Endothelial cell (in vitro differentiated cells): ENCODE results near the gene EDEM2. TPM values are rescaled to one million over a fixed set of nuclear protein-coding genes. Genes with fewer than 3 reads are reported as not detected.
"Not testable (repeated sequence)": the region's sequence is repeated elsewhere in the genome, so short reads cannot be mapped to it uniquely, and the experiment has no call there.

Experiments used
- DNase-seq: peaks from one replicate; pipeline ENCODE4 v3.0.0; 2021; ENCODE audit warnings: low spot score
- H3K27ac Mint-ChIP-seq: one replicate; pipeline ENCODE4 v1.8.0; 2021; ENCODE audit warnings: mixed read lengths, inconsistent platforms; ENCODE audit not compliant: unreplicated experiment
- H3K27me3 Mint-ChIP-seq: one replicate; pipeline ENCODE4 v1.8.0; 2021; ENCODE audit warnings: mild to moderate bottlenecking, moderate library complexity, mixed read lengths, inconsistent platforms; ENCODE audit not compliant: unreplicated experiment
- H3K36me3 Mint-ChIP-seq: one replicate; pipeline ENCODE4 v1.8.0; 2021; ENCODE audit warnings: mild to moderate bottlenecking, low read depth, mixed read lengths, inconsistent platforms; ENCODE audit not compliant: unreplicated experiment
- H3K4me1 Mint-ChIP-seq: one replicate; pipeline ENCODE4 v1.8.0; 2021; ENCODE audit warnings: mild to moderate bottlenecking, mixed read lengths, inconsistent platforms; ENCODE audit not compliant: unreplicated experiment
- H3K4me3 Mint-ChIP-seq: one replicate; pipeline ENCODE4 v1.8.0; 2021; ENCODE audit warnings: mild to moderate bottlenecking, mixed read lengths, inconsistent platforms; ENCODE audit not compliant: unreplicated experiment
- H3K9me3 Mint-ChIP-seq: one replicate; pipeline ENCODE4 v1.8.0; 2021; ENCODE audit warnings: mixed read lengths, inconsistent platforms; ENCODE audit not compliant: unreplicated experiment
- CTCF ChIP-seq: fragments of 200-600 bp; sonication (generic); IDR thresholded peaks from one replicate; pipeline ENCODE4 v1.5.0; 2021; ENCODE audit warnings: antibody characterized with exemption; ENCODE audit not compliant: unreplicated experiment
- total RNA-seq: library from RNA; stranded (reverse); fragmentation: NEBNext Ultra II Directional; extraction: Animal tissue kit (Norgen Biotek cat#: 25700); gene quantifications from one replicate; pipeline ENCODE4 v1.2.1, GENCODE V29; 2021; ENCODE audit not compliant: unreplicated experiment

The EDEM2 gene
- total RNA-seq, 1 donor from 2014 or later, result 43.5 TPM

- Mint-ChIP-seq H3K4me1 (peaks cover 14% of the 10 kb centered on the region), H3K27me3 (peaks cover 2% of the 10 kb centered on the region), H3K27ac (peak overlapping the region; percentile 39), H3K9me3 (no peaks in the 10 kb centered on the region), H3K4me3 (peak overlapping the region; percentile 15), H3K36me3 (peaks cover 45% of the 10 kb centered on the region)
- no peak for TF ChIP-seq CTCF
- DNase-seq, result no peak
Observed at GRCh38 chr20:35116258-35116657, 30.9 kb downstream of the EDEM2 start.

GRCh38 chr20:35115606-35116005 is 31.5 kb downstream of the EDEM2 start:
- Mint-ChIP-seq H3K27me3 (peaks cover 2% of the 10 kb centered on the region), H3K4me1 (peaks cover 15% of the 10 kb centered on the region), H3K9me3 (no peaks in the 10 kb centered on the region), H3K27ac (no peak overlapping the region), H3K36me3 (peaks cover 41% of the 10 kb centered on the region), H3K4me3 (peak overlapping the region; percentile 8)
- no peak for DNase-seq
- no peak for TF ChIP-seq CTCF

- not testable (repeated sequence) for H3K27me3 Mint-ChIP-seq
Observed at GRCh38 chr20:35112276-35112675, 34.9 kb downstream of the EDEM2 start.

GRCh38 chr20:35111141-35111888 is 35.8 kb downstream of the EDEM2 start:
- H3K27ac Mint-ChIP-seq, result peak overlapping the region; percentile 43
- TF ChIP-seq CTCF, result no peak
- peaks cover 13% of the 10 kb centered on the region for H3K36me3 Mint-ChIP-seq

More at GRCh38 chr20:35112276-35112675, 34.9 kb downstream of the EDEM2 start:
- not testable (repeated sequence) for H3K27ac Mint-ChIP-seq, H3K9me3 Mint-ChIP-seq, DNase-seq, H3K4me3 Mint-ChIP-seq
- H3K36me3 Mint-ChIP-seq, result peaks cover 17% of the 10 kb centered on the region
- peaks cover 14% of the 10 kb centered on the region for H3K4me1 Mint-ChIP-seq

GRCh38 chr20:35108921-35109320 is 38.2 kb downstream of the EDEM2 start:
- H3K27me3 Mint-ChIP-seq, result no peaks in the 10 kb centered on the region
- H3K27ac Mint-ChIP-seq, result no peak overlapping the region
- H3K36me3 Mint-ChIP-seq, result peaks cover under 1% of the 10 kb centered on the region
- no peak for DNase-seq
- peaks cover 14% of the 10 kb centered on the region for H3K4me1 Mint-ChIP-seq
- no peak for TF ChIP-seq CTCF
- H3K9me3 Mint-ChIP-seq, result no peaks in the 10 kb centered on the region
- no peak overlapping the region for H3K4me3 Mint-ChIP-seq

More at GRCh38 chr20:35111141-35111888, 35.8 kb downstream of the EDEM2 start:
- H3K4me3 Mint-ChIP-seq, result no peak overlapping the region
- H3K27me3 Mint-ChIP-seq, result no peaks in the 10 kb centered on the region
- no peak for DNase-seq
- peaks cover 14% of the 10 kb centered on the region for H3K4me1 Mint-ChIP-seq
- no peaks in the 10 kb centered on the region for H3K9me3 Mint-ChIP-seq
